HTR-8/SVneo (cell line): Measurements from ENCODE around the gene NR1H2.
A peak's percentile ranks its signal among the peaks of the same experiment; 100 is the strongest.

Experiments
- DNase-seq: peaks from one replicate; pipeline ENCODE4 v3.0.0; 2011; ENCODE audit warnings: low spot score, mixed read lengths; ENCODE audit not compliant: insufficient read length
- FAIRE-seq: peaks from 2 replicates; lab custom pipeline; 2011; peaks lifted over from hg19 to GRCh38; lab: Jason Lieb, UNC

The NR1H2 gene

DNA sequence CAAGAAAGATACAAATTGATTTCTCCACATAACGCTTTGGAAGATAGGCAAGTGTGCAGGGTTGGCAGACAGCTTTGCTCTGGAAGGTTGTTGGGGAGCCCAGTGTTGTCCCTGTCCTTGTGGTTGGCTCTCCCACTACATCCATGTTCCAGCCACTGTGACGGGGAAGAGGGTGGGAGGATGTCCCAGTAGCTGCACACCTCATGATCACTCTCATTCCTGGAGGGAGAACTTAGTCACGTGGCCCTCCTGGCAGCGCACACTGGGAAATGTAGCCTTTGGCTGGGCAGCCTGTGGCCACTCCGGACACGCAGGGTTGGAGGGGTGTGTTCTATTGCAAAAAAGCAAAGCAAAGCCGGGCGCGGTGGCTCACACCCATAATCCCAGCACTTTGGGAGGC is 17.8 kb downstream of the NR1H2 start:
- FAIRE-seq (no peak), DNase-seq (no peak)

DNA sequence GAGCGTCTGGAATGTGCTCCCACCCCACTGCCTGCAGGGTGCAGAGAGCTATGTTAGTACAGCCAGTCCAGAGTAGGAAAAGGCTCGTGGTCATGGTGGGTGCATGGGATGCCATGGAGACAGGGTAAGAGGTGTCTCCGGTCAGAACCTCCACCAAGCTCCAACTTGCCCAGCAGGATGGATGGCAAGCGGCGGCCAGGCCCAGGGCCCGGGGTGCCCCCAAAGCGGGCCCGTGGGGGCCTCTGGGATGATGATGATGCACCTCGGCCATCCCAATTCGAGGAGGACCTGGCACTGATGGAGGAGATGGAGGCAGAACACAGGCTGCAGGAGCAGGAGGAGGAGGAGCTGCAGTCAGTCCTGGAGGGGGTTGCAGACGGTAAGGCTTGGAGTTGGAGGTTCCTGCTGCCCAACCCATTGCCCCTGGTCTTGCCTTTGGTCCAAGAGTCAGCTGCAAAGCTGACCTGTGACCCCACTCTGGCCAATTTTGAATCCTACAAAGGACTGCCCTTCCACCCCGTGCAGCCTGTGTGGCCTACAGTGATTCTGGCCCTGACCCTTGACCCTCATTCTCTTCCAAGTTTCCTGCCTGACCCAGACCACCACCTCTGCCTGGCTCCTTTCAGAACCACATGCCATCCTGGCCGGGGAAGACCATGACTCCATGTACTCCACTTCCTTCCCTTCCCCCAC is 22.6 kb downstream of the NR1H2 start:
- DNase-seq = no peak
- FAIRE-seq = no peak

DNA sequence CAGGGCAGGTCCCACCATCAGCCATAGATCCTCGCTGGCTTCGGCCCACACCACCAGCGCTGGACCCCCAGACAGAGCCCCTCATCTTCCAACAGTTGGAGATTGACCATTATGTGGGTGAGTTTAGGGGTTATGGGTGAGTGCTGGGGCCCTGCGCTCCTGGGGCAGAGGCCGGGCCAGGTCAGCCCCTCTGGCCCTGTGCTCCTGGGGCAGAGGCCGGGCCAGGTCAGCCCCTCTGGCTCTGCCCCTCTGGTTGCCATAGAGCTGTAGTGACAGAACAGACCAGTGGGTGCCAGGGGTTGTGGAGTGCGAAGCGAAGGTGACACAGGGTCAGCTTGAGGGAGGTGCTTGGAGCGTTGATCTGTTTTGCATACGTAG is 23.1 kb downstream of the NR1H2 start:
- DNase-seq = no peak

DNA sequence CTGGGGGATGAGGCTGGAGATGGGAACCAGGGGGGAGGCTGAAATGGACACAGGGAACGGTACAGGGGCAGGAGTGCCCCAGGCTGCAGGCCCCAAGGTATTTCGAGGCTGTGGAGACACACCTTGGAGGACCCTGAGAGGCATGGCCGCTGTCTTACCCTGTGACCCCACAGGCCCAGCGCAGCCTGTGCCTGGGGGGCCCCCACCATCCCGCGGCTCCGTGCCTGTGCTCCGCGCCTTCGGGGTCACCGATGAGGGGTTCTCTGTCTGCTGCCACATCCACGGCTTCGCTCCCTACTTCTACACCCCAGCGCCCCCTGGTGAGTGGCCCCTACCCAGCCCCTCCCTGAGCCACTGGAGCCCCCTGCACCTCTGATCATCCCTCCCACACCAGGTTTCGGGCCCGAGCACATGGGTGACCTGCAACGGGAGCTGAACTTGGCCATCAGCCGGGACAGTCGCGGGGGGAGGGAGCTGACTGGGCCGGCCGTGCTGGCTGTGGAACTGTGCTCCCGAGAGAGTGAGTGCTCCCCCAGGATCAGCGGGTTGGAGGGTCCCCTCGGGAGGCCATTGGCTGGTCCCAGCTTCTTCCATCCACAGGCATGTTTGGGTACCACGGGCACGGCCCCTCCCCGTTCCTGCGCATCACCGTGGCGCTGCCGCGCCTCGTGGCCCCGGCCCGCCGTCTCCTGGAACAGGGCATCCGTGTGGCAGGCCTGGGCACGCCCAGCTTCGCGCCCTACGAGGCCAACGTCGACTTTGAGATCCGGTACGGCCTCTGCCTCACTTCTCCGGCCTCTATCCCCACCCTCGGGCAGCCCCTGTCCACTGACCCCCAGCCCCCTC is 25.6 kb downstream of the NR1H2 start:
- DNase-seq = no peak

More for the DNA sequence above, 23.1 kb downstream of the NR1H2 start:
- FAIRE-seq = no peak

DNA sequence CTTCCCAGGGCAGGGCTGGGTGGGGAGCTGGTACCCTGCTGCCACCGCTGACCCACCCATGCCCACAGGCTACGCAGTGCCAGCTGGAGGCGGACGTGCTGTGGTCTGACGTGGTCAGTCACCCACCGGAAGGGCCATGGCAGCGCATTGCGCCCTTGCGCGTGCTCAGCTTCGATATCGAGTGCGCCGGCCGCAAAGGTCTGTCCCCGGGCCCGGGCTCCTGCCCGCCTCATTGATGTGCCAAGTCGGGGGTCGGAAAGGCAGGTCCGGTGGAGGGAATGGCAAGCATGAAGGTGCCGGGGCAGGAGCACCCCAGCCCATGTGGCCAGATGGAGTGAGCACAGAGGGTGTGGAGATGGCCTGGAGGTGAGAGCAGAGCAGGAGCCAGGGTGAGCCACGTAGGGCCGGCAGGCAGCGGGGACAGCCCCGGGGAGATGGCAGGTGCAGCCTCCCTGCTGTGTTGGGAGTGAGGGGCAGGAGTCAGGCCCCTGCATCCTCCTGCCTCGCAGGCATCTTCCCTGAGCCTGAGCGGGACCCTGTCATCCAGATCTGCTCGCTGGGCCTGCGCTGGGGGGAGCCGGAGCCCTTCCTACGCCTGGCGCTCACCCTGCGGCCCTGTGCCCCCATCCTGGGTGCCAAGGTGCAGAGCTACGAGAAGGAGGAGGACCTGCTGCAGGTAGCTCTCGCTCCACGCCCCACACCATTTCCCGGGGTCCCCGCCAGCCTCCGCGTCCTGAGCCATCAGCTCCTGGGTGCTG is 26.5 kb downstream of the NR1H2 start:
- no peak for FAIRE-seq
- no peak for DNase-seq

More for the DNA sequence above, 25.6 kb downstream of the NR1H2 start:
- FAIRE-seq = no peak

DNA sequence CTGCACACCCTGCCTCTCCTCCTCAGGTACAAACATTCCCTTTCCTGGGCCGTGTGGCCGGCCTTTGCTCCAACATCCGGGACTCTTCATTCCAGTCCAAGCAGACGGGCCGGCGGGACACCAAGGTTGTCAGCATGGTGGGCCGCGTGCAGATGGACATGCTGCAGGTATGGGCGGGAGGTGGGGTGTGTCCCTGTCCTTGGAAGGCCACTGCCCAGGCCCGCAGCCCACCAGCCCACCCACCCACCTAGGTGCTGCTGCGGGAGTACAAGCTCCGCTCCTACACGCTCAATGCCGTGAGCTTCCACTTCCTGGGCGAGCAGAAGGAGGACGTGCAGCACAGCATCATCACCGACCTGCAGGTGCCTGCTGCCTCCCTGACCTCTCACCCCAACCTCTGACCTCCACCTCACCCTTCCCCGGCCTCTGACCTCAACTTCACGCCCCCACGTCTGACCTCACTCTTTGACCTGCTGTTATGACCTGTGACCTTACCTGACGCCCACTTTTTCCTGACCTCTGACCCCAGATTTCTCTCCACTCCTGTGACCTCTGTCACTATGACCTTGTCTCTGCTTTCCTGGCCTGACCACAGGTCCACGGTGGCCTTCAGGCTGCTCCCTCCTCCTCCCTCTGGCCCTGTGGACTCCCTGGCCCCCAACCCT is 30.0 kb downstream of the NR1H2 start:
- DNase-seq (no peak), FAIRE-seq (no peak)

DNA sequence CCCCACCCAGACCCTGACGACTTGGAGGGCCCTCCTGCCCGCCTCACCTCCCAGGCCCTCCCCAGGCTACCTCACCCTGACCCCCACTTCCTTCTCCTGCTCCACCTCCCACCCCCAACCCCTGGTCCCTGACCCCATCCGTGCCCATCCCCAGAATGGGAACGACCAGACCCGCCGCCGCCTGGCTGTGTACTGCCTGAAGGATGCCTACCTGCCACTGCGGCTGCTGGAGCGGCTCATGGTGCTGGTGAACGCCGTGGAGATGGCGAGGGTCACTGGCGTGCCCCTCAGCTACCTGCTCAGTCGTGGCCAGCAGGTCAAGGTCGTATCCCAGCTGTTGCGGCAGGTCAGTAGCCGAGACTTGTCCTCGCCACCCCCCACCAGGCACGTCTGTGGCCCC is 30.6 kb downstream of the NR1H2 start:
- FAIRE-seq (no peak), DNase-seq (no peak)

DNA sequence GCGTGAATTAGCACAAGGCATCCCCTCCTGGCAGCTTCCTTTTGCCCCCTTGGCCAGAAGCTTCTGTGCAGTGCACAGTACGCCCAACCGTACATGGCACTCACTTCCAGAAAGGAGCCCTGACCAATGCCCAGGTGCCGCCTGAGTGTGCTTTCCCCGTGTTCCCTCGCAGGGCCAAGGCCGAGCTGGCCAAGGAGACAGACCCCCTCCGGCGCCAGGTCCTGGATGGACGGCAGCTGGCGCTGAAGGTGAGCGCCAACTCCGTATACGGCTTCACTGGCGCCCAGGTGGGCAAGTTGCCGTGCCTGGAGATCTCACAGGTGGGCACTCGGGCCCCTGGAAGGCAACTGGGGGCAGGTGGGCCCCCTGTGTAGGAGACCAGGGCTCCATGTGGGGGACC is 33.1 kb downstream of the NR1H2 start:
- FAIRE-seq (no peak), DNase-seq (no peak)

DNA sequence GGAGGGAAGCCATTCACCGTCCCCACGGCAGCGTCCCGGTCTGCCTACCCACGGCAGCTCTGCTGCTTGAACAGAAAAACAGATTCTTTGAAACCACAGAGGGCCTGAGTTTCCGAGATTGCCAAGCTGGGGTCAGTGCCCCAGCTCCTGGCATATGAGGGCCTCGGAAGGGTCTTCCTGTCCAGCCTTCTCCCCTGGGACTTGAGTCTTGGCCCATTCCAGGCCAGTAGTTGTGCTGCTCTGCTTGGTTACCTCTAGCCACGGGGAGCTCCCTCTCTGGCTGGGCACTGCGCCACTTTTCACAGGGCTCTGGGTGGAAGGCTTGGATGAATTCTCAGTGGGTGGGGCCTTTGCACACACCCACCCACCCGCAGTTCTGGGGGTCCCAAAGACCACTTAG is 33.9 kb downstream of the NR1H2 start:
- no peak for DNase-seq
- FAIRE-seq = no peak

DNA sequence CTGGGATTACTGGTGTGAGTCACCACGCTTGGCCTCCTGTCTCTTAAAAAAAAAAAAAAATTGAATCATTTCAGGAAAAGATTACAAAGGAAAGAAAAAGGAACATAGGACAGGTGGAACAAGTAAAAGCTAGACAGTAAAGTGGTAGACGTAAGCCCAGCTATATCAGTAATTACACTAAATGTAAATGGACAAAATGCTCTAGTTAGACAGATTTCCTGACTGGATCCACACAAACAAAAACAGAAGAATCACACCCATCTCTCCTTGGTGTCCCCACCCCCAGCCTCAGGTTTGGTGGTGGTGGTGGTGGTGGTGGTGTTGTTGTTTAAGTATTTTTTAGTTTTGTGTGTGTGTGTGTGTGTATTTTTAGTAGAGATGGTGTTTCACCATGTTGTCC is 36.2 kb downstream of the NR1H2 start:
- DNase-seq (no peak), FAIRE-seq (no peak)

DNA sequence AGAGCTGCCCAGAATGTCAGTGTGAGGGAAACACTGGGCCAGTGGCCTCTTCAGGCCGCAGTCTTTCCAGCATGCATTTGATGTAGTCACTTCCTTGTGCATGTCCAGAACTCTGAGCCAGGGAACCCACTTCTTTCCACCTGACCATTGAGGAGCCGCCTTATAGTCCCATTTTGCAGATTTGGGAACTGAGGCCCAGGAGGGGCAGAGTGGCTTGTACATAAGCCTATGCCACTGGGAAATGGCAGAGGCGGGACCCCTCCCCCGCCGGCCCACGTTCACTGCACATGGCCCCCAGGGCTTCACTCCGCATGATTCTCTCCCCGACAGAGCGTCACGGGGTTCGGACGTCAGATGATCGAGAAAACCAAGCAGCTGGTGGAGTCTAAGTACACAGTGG is 36.8 kb downstream of the NR1H2 start:
- no peak for FAIRE-seq
- no peak for DNase-seq

DNA sequence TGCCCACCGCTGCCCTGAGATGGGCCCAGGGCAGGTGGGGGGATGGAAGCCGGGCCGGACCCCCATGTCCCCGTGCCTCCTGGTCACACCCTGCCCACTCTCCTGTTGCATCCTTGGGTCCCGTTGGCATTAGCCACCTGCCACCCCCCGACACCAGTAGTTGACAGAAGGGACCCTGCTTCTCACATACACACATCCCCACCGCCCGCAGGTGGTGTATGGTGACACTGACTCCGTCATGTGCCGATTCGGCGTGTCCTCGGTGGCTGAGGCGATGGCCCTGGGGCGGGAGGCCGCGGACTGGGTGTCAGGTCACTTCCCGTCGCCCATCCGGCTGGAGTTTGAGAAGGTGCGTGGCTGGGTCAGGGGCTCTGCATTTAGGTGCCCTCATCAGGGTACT is 37.3 kb downstream of the NR1H2 start:
- FAIRE-seq (no peak), DNase-seq (no peak)

DNA sequence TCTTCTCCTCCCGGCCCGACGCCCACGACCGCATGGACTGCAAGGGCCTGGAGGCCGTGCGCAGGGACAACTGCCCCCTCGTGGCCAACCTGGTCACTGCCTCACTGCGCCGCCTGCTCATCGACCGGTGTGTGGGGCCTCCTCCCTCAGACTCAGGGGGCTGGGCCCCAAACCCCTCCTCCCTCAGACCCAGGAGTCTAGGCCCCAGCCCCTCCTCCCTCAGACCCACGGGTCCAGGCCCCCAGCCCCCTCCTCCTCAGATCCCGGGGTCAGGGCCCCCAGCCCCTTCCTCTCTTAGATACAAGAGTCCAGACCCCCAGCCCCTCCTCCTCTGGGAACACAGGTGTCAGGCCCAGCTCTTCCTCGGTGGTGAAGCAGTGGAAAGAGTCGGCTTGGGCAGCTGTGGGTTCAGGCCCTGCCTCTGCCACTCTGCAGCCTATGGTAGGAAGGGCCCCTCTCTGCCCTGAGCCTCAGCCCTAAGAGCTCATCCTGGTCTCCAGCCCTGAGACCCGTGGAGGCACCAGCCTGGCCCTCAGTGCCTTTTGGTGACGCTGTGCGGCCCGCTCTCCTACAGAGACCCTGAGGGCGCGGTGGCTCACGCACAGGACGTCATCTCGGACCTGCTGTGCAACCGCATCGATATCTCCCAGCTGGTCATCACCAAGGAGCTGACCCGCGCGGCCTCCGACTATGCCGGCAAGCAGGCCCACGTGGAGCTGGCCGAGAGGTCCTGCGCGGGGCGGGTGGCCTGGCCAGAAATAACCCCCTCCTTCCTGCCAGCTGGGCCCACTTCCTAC is 38.8 kb downstream of the NR1H2 start:
- DNase-seq = peak; percentile 31
- FAIRE-seq = no peak

DNA sequence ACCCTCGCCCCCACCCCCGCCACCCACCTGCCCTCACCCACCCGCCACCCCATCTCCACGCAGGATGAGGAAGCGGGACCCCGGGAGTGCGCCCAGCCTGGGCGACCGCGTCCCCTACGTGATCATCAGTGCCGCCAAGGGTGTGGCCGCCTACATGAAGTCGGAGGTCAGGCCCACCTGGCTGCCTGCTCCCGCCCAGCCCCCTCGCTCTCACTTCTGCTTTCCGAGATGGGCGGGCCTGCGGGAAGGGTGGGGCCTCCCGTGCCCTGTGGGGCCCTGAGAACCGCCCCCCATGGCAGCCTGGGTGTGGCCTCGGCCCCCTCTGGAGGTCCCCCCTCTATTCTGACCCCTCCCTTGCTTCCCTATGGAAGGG is 39.4 kb downstream of the NR1H2 start:
- FAIRE-seq = no peak
- no peak for DNase-seq

DNA sequence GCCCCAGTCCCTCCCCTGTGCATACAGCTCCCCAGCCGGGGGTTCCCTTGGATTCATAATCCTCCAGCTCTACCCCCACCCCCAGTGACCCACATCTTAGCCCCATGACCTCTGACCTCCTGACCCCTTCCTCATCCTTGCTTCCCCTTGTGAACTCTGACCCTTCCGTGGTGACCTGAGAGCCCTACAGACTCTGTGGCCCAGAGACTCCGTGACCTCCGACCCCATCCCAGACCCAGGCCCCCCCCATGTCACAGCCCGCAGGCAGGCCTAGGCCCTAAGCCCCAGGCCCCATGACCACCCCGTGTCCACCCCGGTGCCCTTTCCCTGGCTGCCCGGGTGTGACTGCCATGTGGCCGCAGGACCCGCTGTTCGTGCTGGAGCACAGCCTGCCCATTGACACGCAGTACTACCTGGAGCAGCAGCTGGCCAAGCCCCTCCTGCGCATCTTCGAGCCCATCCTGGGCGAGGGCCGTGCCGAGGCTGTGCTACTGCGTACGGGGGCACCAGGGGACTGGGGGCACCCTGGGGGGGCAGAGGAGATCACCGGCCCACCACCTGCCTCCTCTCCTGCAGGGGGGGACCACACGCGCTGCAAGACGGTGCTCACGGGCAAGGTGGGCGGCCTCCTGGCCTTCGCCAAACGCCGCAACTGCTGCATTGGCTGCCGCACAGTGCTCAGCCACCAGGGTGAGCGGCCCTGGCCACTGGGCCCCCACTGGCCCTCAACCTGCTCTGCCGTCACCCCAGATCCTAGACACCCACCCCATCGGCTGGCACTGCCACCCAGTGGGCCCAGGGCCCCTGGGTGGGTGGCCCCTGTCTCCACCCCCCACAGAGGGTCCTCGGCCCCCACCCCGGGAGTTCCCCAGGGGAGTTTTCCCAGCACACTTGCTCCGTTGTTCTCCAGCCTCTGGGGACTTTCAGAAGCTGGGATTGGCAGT is 40.0 kb downstream of the NR1H2 start:
- DNase-seq = no peak
- FAIRE-seq = no peak

DNA sequence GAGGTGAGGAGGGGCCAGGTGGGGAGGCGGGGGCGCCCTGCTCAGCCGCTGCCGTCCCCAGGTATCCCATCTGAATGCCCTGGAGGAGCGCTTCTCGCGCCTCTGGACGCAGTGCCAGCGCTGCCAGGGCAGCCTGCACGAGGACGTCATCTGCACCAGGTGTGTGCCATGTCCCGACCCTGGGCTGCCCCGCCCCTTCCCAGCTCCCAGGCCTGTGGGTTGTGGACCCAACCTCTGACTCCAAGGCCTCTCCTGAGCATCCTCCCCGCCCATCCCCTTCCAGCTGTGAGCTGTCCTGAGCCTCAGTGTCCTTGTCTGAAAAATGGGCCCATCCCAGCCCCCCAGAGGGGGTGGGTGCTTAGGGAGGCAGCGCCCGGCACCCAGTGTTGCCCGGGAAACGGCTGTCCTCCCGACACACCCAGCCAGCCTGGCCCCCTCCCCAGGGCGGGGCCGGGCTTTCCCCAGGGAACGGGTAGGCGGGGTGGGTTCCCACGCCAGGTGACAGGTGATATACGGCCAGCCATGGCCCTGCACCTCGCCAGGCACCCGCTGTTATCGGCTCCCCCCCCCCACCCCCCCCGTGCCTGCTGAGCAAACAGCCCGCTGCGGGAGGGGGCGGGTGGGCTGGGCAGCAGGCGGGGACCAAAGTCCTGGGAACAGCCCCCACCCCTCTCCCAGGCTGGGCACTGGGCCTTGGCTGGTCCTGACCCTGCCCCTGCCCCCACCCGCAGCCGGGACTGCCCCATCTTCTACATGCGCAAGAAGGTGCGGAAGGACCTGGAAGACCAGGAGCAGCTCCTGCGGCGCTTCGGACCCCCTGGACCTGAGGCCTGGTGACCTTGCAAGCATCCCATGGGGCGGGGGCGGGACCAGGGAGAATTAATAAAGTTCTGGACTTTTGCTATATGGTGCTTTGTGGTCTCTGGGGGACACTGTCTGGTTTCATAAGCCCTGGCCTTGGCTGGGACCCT is 41.1 kb downstream of the NR1H2 start:
- FAIRE-seq (no peak), DNase-seq (no peak)

DNA sequence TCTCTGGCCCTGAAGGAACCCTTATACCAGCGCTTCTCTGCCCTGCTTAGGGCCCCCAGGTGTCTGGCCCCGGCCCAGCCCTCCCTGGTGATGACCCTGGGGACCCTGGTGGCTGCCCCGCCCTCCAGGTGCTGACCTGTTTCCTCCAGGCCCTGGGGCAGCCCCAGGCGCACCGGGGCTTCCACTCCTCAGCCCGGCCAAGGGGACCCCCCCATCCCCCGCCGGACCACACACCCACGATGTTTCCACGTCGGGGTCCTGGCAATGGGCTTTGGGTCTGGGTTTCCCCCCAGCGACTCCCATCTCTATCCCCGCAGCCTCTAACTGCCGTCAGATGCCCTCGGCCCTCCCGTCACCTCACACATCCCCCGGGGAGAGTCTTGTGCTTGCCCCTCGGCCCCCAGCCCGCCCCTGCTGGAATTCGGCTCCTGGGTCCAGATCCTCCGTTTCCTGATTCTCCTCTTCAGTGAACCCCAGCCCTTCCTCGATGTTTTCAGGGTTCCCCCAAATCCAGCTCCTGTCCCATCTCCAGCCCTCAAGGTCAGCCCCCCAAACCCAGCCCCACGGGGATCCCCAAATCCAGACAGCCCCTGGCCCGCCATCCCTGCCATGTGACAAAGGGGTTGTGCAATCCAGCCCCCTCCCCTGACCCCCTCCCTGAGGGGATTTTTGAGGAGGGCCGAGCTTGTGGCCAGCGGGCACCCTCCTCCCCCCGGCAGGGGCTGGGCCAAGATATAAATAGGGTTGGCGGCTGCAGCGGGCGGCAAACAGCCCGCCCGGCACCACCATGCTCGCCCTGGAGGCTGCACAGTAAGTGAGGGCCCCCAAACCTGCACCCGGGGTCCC is 42.1 kb downstream of the NR1H2 start, which contains the start of gene SPIB:
TSS of gene SPIB (plus strand) at position 763 of the 846 bp plus-strand sequence. CDS start at position 788, 25 bp downstream.
- no peak for FAIRE-seq

More for the DNA sequence above, 42.1 kb downstream of the NR1H2 start, which contains the start of gene SPIB:
- DNase-seq = no peak
